MV-4-11 (cell line): ENCODE results near the gene LRBA.
A peak's percentile ranks its signal among the peaks of the same experiment; 100 is the strongest.
"Not testable (repeated sequence)": the region's sequence is repeated elsewhere in the genome, so short reads cannot be mapped to it uniquely, and the experiment has no call there.

Source experiments
- DNase-seq: peaks from one replicate; lab custom pipeline; 2025; lab: John Stamatoyannopoulos, UW

Gene LRBA

GRCh38 chr4:150564967-150565366 is 450.1 kb downstream of the LRBA start:
- DNase-seq = not testable (repeated sequence)

- no peak for DNase-seq
Measured at GRCh38 chr4:150562751-150563150, 452.3 kb downstream of the LRBA start.

- DNase-seq = no peak
Measured at GRCh38 chr4:150562250-150562649, 452.8 kb downstream of the LRBA start.

GRCh38 chr4:150561143-150561737 is 453.8 kb downstream of the LRBA start:
- DNase-seq = no peak

GRCh38 chr4:150557811-150558210 is 457.3 kb downstream of the LRBA start:
- DNase-seq = not testable (repeated sequence)

- no peak for DNase-seq
Measured at GRCh38 chr4:150547154-150547838, 467.8 kb downstream of the LRBA start.

- DNase-seq = no peak
Measured at GRCh38 chr4:150546286-150546685, 468.8 kb downstream of the LRBA start.

GRCh38 chr4:150543042-150543441 is 472.0 kb downstream of the LRBA start:
- DNase-seq = no peak

- DNase-seq = no peak
Measured at GRCh38 chr4:150541681-150542080, 473.4 kb downstream of the LRBA start.

GRCh38 chr4:150540959-150541360 is 474.1 kb downstream of the LRBA start:
- DNase-seq = no peak

GRCh38 chr4:150540536-150540935 is 474.5 kb downstream of the LRBA start:
- DNase-seq = no peak

GRCh38 chr4:150537911-150538310 is 477.2 kb downstream of the LRBA start:
- not testable (repeated sequence) for DNase-seq

GRCh38 chr4:150534818-150535217 is 480.3 kb downstream of the LRBA start:
- no peak for DNase-seq

GRCh38 chr4:150533673-150534072 is 481.4 kb downstream of the LRBA start:
- DNase-seq = no peak

GRCh38 chr4:150525321-150525868 is 489.7 kb downstream of the LRBA start:
- no peak for DNase-seq

- no peak for DNase-seq
Measured at GRCh38 chr4:150518559-150518958, 496.5 kb downstream of the LRBA start.

GRCh38 chr4:150515135-150515534 is 499.9 kb downstream of the LRBA start:
- DNase-seq = no peak

GRCh38 chr4:150514709-150515108 is 500.4 kb downstream of the LRBA start:
- DNase-seq = no peak

- no peak for DNase-seq
Measured at GRCh38 chr4:150510176-150510865, 504.8 kb downstream of the LRBA start.

- DNase-seq = not testable (repeated sequence)
Measured at GRCh38 chr4:150507656-150508055, 507.4 kb downstream of the LRBA start.

- no peak for DNase-seq
Measured at GRCh38 chr4:150501983-150502382, 513.1 kb downstream of the LRBA start.

- peak; percentile 93 for DNase-seq
Measured at GRCh38 chr4:150501009-150501727, 513.9 kb downstream of the LRBA start.
